ENCODE data around the gene ZNF593OS. TPM values are rescaled to one million over a fixed set of nuclear protein-coding genes. Genes with fewer than 3 reads are reported as not detected.

Gene ZNF593OS
- total and polyA plus RNA-seq, 2 donors (not counting 3 experiments of a cell fraction or from before 2014, with no cell fraction given) = not detected

DNA sequence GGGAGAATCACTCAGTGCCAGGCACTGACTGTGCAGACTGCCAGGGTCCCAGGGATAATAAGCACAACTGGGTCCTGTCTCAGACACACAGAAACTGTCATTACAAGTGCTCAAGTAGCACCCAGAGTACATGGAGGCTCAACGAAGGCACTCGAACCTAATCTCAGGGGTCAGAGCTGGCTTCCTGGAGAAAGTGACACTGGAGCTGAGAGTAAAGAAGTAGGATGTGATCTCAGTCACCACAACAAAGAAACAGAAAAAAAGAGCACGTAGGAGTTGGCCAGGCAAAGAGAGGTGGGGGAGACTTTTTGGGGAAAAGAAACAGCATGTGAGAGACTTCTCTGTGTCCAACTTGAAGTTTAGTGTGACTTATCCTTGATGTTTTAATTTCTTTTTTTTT, 20.1 kb upstream of the ZNF593OS start:
- no peak for DNase-seq (ENCODE audit: low read depth, low spot score)
- intact Hi-C loops (cut with micrococcal nuclease) (no loop called here), dilution Hi-C loops (cut with MboI; ENCODE audit: extremely low pct_ligation_motif_present, low sequenced_read_pairs) (no loop called here)
- no peak for FAIRE-seq
- Histone ChIP-seq H3K9me1 (replicated peaks; ENCODE audit: control insufficient read depth, extremely low read depth, insufficient read depth, low read length) (no peaks in the 10 kb centered on the region), H4K20me1 (replicated peaks; ENCODE audit: control insufficient read depth, extremely low read depth, insufficient read depth, low read length) (no peaks in the 10 kb centered on the region), H2AFZ (ENCODE audit: low read depth, low read length) (no peak overlapping the region), H3K79me2 (ENCODE audit: control insufficient read depth, insufficient read depth, low read length) (no peaks in the 10 kb centered on the region), H3K36me3 (ENCODE audit: control insufficient read depth in 2 of 2, extremely low read depth in 1 of 2, insufficient read depth in 2 of 2, low read length in 2 of 2) (no peaks in the 10 kb centered on the region), H3K4me1 (ENCODE audit: control insufficient read depth, extremely low read depth, insufficient read depth, low read length) (no peaks in the 10 kb centered on the region), H3K9me3 (replicated peaks; ENCODE audit: control insufficient read depth, insufficient read depth, low read length) (no peaks in the 10 kb centered on the region), H3K27ac (ENCODE audit: insufficient read depth, low read depth, low read length) (no peak overlapping the region), H3K4me3 (replicated peaks in 1 of 3; ENCODE audit: insufficient read depth in 1 of 3, low read depth in 1 of 3, low read length in 3 of 3) (no peak overlapping the region), H3K27me3 (ENCODE audit: control insufficient read depth in 2 of 2, insufficient read depth in 2 of 2, low read length in 2 of 2) (peaks cover 0 to 5% of the 10 kb centered on the region in 2 experiments), H3K4me2 (ENCODE audit: insufficient read depth, low read length) (no peak overlapping the region), H3K9ac (replicated peaks; ENCODE audit: extremely low read depth, insufficient read depth, low read length) (no peak overlapping the region)
- BruUV-seq (replicated peaks) = no TSS peak
- POLR2A ChIA-PET = no interaction called here
- CTCF ChIA-PET = interaction anchor here (1.7 to 2.6 kb wide), 2 partner anchors 22 to 130 kb away, joined by 5 to 12 read pairs; partner anchors contain the start of genes C1orf232 and ZNF593
- TF ChIP-seq MYC (IDR thresholded peaks at IDR 0.05; ENCODE audit: low read depth, low read length) (no peak), JUN (IDR thresholded peaks at IDR 0.05; ENCODE audit: borderline replicate concordance, insufficient read depth, insufficient read length, low read depth) (no peak), GATA2 (IDR thresholded peaks at IDR 0.05; ENCODE audit: insufficient read depth, insufficient read length, low read depth, low read length) (no peak), POLR2A (IDR thresholded peaks at IDR 0.05; ENCODE audit: low read depth, low read length) (no peak), FOS (IDR thresholded peaks at IDR 0.05; ENCODE audit: borderline replicate concordance, insufficient read depth, low read length) (no peak), EZH2 (IDR thresholded peaks at IDR 0.05; ENCODE audit: borderline replicate concordance, low read depth, low read length, severe bottlenecking) (no peak), POLR2AphosphoS5 (IDR thresholded peaks at IDR 0.05; ENCODE audit: insufficient read depth, low read depth, low read length) (no peak)
- TF ChIP-seq, protein P1, sequence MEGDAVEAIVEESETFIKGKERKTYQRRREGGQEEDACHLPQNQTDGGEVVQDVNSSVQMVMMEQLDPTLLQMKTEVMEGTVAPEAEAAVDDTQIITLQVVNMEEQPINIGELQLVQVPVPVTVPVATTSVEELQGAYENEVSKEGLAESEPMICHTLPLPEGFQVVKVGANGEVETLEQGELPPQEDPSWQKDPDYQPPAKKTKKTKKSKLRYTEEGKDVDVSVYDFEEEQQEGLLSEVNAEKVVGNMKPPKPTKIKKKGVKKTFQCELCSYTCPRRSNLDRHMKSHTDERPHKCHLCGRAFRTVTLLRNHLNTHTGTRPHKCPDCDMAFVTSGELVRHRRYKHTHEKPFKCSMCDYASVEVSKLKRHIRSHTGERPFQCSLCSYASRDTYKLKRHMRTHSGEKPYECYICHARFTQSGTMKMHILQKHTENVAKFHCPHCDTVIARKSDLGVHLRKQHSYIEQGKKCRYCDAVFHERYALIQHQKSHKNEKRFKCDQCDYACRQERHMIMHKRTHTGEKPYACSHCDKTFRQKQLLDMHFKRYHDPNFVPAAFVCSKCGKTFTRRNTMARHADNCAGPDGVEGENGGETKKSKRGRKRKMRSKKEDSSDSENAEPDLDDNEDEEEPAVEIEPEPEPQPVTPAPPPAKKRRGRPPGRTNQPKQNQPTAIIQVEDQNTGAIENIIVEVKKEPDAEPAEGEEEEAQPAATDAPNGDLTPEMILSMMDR (IDR thresholded peaks at IDR 0.05; ENCODE audit: extremely low read depth in 1 of 2, insufficient read depth in 1 of 2, low read depth in 1 of 2, low read length in 2 of 2) = no peak
- TF ChIP-seq, protein P2, sequence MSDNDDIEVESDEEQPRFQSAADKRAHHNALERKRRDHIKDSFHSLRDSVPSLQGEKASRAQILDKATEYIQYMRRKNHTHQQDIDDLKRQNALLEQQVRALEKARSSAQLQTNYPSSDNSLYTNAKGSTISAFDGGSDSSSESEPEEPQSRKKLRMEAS (IDR thresholded peaks at IDR 0.05; ENCODE audit: insufficient read depth, insufficient read length) = no peak

All from endothelial cell of umbilical vein (primary cell).